ENCODE data around the gene SARS1.

The SARS1 gene

GRCh38 chr1:109191377-109191776 is 22.3 kb upstream of the SARS1 start:
- CTCF ChIA-PET = interaction anchor here (1.0 to 1.6 kb wide), 5 partner anchors 10 to 91 kb away, joined by 3 to 7 read pairs (median 3); no protein-coding TSS in a partner anchor
- DNase-seq (ENCODE audit: low read depth, low spot score) = no peak
- no peak overlapping the region for H3K4me3 ChIP-seq (ENCODE audit: low read depth, low read length)
- peak; percentile 23 for TF ChIP-seq CTCF (IDR thresholded peaks at IDR 0.05; ENCODE audit: insufficient read depth, low read length, missing control alignments)
- POLR2A ChIA-PET = no interaction called here

- no peak overlapping the region for H3K4me3 ChIP-seq (ENCODE audit: low read depth, low read length)
- ChIA-PET CTCF (interaction anchor here (1.0 to 1.7 kb wide), 5 partner anchors 10 to 92 kb away, joined by 3 to 7 read pairs (median 3); no protein-coding TSS in a partner anchor), POLR2A (no interaction called here)
- no peak for TF ChIP-seq CTCF (IDR thresholded peaks at IDR 0.05; ENCODE audit: insufficient read depth, low read length, missing control alignments)
- no peak for DNase-seq (ENCODE audit: low read depth, low spot score)
These were observed 21.8 kb upstream of the SARS1 start for GRCh38 chr1:109191891-109192290.

- no peak for TF ChIP-seq CTCF (IDR thresholded peaks at IDR 0.05; ENCODE audit: insufficient read depth, low read length, missing control alignments)
- no peak for DNase-seq (ENCODE audit: low read depth, low spot score)
- POLR2A ChIA-PET = no interaction called here
- no peak overlapping the region for H3K4me3 ChIP-seq (ENCODE audit: low read depth, low read length)
- CTCF ChIA-PET = interaction anchor here (1.4 to 1.7 kb wide), 2 partner anchors 9 to 12 kb away, joined by 4 to 7 read pairs; no protein-coding TSS in a partner anchor
These were observed 21.3 kb upstream of the SARS1 start for GRCh38 chr1:109192433-109192832.

- no peak for DNase-seq (ENCODE audit: low read depth, low spot score)
- no peak overlapping the region for H3K4me3 ChIP-seq (ENCODE audit: low read depth, low read length)
- ChIA-PET POLR2A (interaction anchor here (1.6 kb wide), 1 partner anchor 94 kb away, joined by 4 read pairs; no protein-coding TSS in a partner anchor), CTCF (interaction anchor here (0.6 to 2.0 kb wide), 15 partner anchors 9 to 205 kb away, joined by 3 to 6 read pairs (median 4); no protein-coding TSS in a partner anchor)
- peak; percentile 54 for TF ChIP-seq CTCF (IDR thresholded peaks at IDR 0.05; ENCODE audit: insufficient read depth, low read length, missing control alignments)
These were observed 19.8 kb upstream of the SARS1 start for GRCh38 chr1:109193653-109194590.

- ChIA-PET POLR2A (interaction anchor here (0.6 to 2.1 kb wide), 3 partner anchors 17 to 97 kb away, joined by 3 to 18 read pairs (median 9); partner anchors contain the start of gene SARS1), CTCF (interaction anchor here (0.7 to 7.7 kb wide), 8 partner anchors 8 to 297 kb away, joined by 4 to 100 read pairs (median 7); partner anchors contain the start of genes CYB561D1, SARS1 and SORT1)
- peak overlapping the region; percentile 2; the same call in 1 of the 2 replicates for H3K4me3 ChIP-seq (ENCODE audit: low read depth, low read length)
- peak; percentile 93 for DNase-seq (ENCODE audit: low read depth, low spot score)
- TF ChIP-seq CTCF (IDR thresholded peaks at IDR 0.05; ENCODE audit: insufficient read depth, low read length, missing control alignments) = no peak
These were observed 16.3 kb upstream of the SARS1 start for GRCh38 chr1:109197158-109198042.
